GM20000 (cell line): ENCODE measurements around the gene C1QA.

Experiments used
- DNase-seq: peaks from one replicate; pipeline ENCODE4 v3.0.0; 2012; ENCODE audit warnings: low spot score
- CTCF ChIP-seq: IDR thresholded peaks from 2 replicates; pipeline ENCODE4 v1.5.1; 2012; ENCODE audit warnings: mild to moderate bottlenecking, control low read depth; ENCODE audit errors: extremely low read depth, missing control alignments

C1QA gene

GRCh38 chr1:22651941-22652856 lies 15.8 kb downstream of the C1QA start:
- DNase-seq, result no peak
- no peak for TF ChIP-seq CTCF

GRCh38 chr1:22652881-22653316 lies 16.5 kb downstream of the C1QA start, which contains the start of gene C1QB:
TSS of gene C1QB (plus strand) at chr1:22653236. CDS start at chr1:22659463, 6,227 bp downstream.
- DNase-seq, result no peak
- TF ChIP-seq CTCF, result no peak

- no peak for TF ChIP-seq CTCF
- no peak for DNase-seq
These were observed 18.3 kb downstream of the C1QA start for GRCh38 chr1:22654692-22655091.

GRCh38 chr1:22658385-22659163 lies 22.1 kb downstream of the C1QA start:
- no peak for DNase-seq

GRCh38 chr1:22660716-22661241 lies 24.4 kb downstream of the C1QA start:
- no peak for DNase-seq
- no peak for TF ChIP-seq CTCF

More at GRCh38 chr1:22658385-22659163, 22.1 kb downstream of the C1QA start:
- TF ChIP-seq CTCF, result no peak

- TF ChIP-seq CTCF, result no peak
- DNase-seq, result no peak
These were observed 25.5 kb downstream of the C1QA start for GRCh38 chr1:22661880-22662279.
